Colonic mucosa (tissue), 4 donors: ENCODE results near the gene TM2D1. TPM values are rescaled to one million over a fixed set of nuclear protein-coding genes. Genes with fewer than 3 reads are reported as not detected.
A peak's percentile ranks its signal among the peaks of the same experiment; 100 is the strongest.
"Not testable (repeated sequence)": the region's sequence is repeated elsewhere in the genome, so short reads cannot be mapped to it uniquely, and the experiment has no call there.

Experiments
- DNase-seq: peaks from one replicate; pipeline ENCODE4 v3.0.0-alpha.2; 2020
- H3K27ac ChIP-seq: fragments of 200-600 bp; one replicate; pipeline ENCODE4 v1.8.0; 2021
- H3K27me3 ChIP-seq: fragments of 200-600 bp; one replicate; pipeline ENCODE4 v1.8.0; 2021
- H3K36me3 ChIP-seq: fragments of 200-600 bp; one replicate; pipeline ENCODE4 v1.8.0; 2021
- H3K4me1 ChIP-seq: fragments of 200-600 bp; one replicate; pipeline ENCODE4 v1.8.0; 2021; ENCODE audit warnings: mild to moderate bottlenecking
- H3K4me3 ChIP-seq: fragments of 200-600 bp; one replicate; pipeline ENCODE4 v1.8.0; 2021
- H3K9ac ChIP-seq, 2 donors: one replicate each; pipeline ENCODE4 v1.7.0; 2013; ENCODE audit warnings: control low read depth in 2 of 2, low read depth in 2 of 2, low read length in 2 of 2
- H3K9me3 ChIP-seq: fragments of 200-600 bp; one replicate; pipeline ENCODE4 v1.8.0; 2021
- CTCF ChIP-seq: fragments of 200-600 bp; IDR thresholded peaks from one replicate; pipeline ENCODE4 v1.8.0; 2022; ENCODE audit warnings: antibody characterized with exemption, mild to moderate bottlenecking
- intact Hi-C: fragments of 100-400 bp; cut with DNase I; formaldehyde crosslinking; loops from one replicate; pipeline ENCODE4 v1.14.1; 2022
- total RNA-seq, 2 donors: library from RNA; stranded (reverse); fragmentation: NEBNext Ultra II Directional in 1 of 2; extraction: Animal tissue kit (Norgen Biotek cat#: 25700) in 1 of 2; gene quantifications; one replicate each; pipeline ENCODE4 v1.2.1, GENCODE V29; 2021
- donor health status: healthy.
- donor health status: DM: no; HTN: no; CAD: no.
- donor health status: DM: no; HTN: no; CAD: no.

Gene TM2D1
- total RNA-seq, 2 donors from 2014 or later = 31.2 to 47.4 TPM

DNA sequence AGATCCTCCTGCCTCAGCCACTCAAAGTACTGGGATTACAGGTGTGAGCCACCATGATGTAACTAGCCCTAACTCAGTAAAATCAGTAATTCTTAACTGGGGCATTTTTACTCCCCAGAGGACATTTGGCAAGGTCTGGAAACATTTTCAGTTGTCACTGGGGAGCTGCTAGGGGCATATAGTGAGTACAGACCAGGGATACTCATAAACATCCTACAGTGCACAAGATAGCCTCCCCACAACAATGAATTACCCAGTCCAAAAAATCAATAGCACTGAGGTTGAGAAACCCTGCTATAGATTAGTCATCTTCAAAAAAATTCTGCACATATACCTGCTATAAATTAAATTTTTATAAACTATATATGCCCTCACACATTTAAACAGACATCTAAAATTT is 13.0 kb downstream of the TM2D1 start:
- H3K9me3 ChIP-seq = no peaks in the 10 kb centered on the region
- H3K27me3 ChIP-seq = no peaks in the 10 kb centered on the region
- H3K27ac ChIP-seq = no peak overlapping the region
- H3K36me3 ChIP-seq = no peaks in the 10 kb centered on the region
- H3K4me3 ChIP-seq = no peak overlapping the region
- H3K4me1 ChIP-seq = no peaks in the 10 kb centered on the region
- no peak for DNase-seq
- no peak overlapping the region for H3K9ac ChIP-seq
- no peak for TF ChIP-seq CTCF
- intact Hi-C loops = no loop called here

DNA sequence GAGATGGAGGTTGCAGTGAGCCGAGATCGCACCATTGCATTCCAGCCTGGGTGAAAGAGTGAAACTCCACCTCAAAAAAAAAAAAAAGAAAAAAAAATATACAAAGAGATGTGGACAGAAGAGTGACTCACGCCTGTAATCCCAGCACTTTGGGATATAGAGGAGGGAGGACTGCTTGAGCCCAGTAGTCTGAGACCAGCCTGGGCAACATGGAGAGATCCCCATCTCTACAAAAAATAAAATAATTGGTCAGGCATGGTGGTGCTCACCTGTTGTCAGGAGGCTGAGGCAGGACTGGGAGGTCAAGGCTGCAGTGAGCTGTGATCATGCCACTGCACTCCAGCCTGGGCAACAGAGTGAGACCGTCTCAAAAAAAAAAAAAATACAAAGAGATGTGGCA is 13.7 kb downstream of the TM2D1 start:
- intact Hi-C loops, H3K4me3 ChIP-seq, H3K9me3 ChIP-seq, DNase-seq, H3K27me3 ChIP-seq, H3K4me1 ChIP-seq, H3K36me3 ChIP-seq, H3K27ac ChIP-seq, H3K9ac ChIP-seq: not testable (repeated sequence)

GRCh38 chr1:61709908-61710289 is 15.0 kb downstream of the TM2D1 start:
- intact Hi-C loops = no loop called here
- Histone ChIP-seq H3K27ac (no peak overlapping the region), H3K9ac (no peak overlapping the region), H3K36me3 (no peaks in the 10 kb centered on the region), H3K4me1 (no peaks in the 10 kb centered on the region), H3K4me3 (no peak overlapping the region), H3K9me3 (no peaks in the 10 kb centered on the region), H3K27me3 (no peaks in the 10 kb centered on the region)
- TF ChIP-seq CTCF = no peak
- no peak for DNase-seq

DNA sequence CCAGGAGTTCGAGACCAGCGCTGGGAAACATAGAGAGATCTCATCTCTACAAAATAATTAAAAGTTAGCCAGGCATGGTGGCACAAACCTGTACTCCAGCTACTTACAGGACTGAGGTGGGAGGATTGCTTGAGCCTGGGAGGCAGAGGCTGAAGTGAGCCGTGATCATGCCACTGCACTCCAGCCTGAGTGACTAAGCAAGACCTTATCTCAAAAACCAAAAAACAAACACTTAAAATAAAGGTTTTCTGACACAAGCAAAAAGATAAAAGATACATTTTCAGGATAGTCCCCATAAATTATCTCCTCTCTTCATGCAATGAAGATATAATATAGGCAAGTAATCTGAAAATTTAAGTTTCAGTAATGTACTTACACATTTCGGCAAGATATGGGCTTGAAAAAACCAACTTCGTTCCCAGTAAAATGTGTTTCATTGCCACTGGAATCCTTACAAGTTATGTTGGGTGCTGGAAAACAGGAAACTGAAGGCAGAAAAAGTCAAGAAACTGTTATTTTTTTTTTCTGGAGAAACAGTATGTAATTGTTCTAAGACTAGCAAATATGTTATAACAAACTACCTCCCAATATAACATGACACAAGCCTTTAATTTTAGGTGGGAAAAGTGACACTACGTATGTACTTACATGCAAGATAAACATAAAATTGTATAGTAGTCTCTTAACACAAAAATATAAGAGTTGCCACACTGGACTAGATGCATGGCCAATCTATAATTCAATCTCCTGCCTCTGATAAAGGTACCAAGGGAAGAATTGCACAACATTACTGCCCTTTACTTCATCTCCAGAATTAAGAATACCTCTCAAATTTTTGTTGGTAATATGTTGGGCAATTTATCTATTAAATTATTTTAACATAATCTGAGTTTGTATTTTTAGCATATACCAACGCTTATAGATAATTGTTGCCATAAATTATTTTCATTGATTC is 15.7 kb downstream of the TM2D1 start:
- no peaks in the 10 kb centered on the region for H3K9me3 ChIP-seq
- intact Hi-C loops = no loop called here
- H3K36me3 ChIP-seq = no peaks in the 10 kb centered on the region
- no peak overlapping the region for H3K4me3 ChIP-seq
- no peak for TF ChIP-seq CTCF
- DNase-seq = no peak
- no peaks in the 10 kb centered on the region for H3K27me3 ChIP-seq
- no peak overlapping the region for H3K27ac ChIP-seq
- H3K9ac ChIP-seq = no peak overlapping the region
- no peaks in the 10 kb centered on the region for H3K4me1 ChIP-seq

GRCh38 chr1:61699911-61700851 is 24.8 kb downstream of the TM2D1 start:
- H3K9ac ChIP-seq = no peak overlapping the region
- DNase-seq = no peak
- no peaks in the 10 kb centered on the region for H3K36me3 ChIP-seq
- no peak overlapping the region for H3K4me3 ChIP-seq
- no peaks in the 10 kb centered on the region for H3K9me3 ChIP-seq
- H3K4me1 ChIP-seq = peaks cover 6% of the 10 kb centered on the region
- H3K27ac ChIP-seq = peak overlapping the region; percentile 5
- H3K27me3 ChIP-seq = no peaks in the 10 kb centered on the region
- no peak for TF ChIP-seq CTCF
- intact Hi-C loops = no loop called here
